H9 (cell line): ENCODE results near the gene AP2A1. TPM values are rescaled to one million over a fixed set of nuclear protein-coding genes. Genes with fewer than 3 reads are reported as not detected.

ENCODE experiments used
- DNase-seq: peaks from one replicate; pipeline ENCODE4 v3.0.0-alpha.2; 2017
- H2AFZ ChIP-seq: one replicate; pipeline ENCODE4 v1.6.1; 2013; ENCODE audit warnings: mild to moderate bottlenecking, low read length, control low read depth, moderate library complexity
- H2AK5ac ChIP-seq: 2 replicates; pipeline ENCODE4 v1.6.1; 2013; ENCODE audit warnings: low read length, control low read depth, mixed read lengths; ENCODE audit not compliant: insufficient read length
- H2BK120ac ChIP-seq: one replicate; pipeline ENCODE4 v1.6.1; 2013; ENCODE audit warnings: low read depth, mild to moderate bottlenecking, low read length, control low read depth, inconsistent platforms; ENCODE audit not compliant: poor library complexity, severe bottlenecking
- H2BK12ac ChIP-seq: 2 replicates; pipeline ENCODE4 v1.6.1; 2013; ENCODE audit warnings: low read length, control low read depth, mixed read lengths, low read depth; ENCODE audit not compliant: insufficient read length
- H2BK15ac ChIP-seq: 2 replicates; pipeline ENCODE4 v1.6.1; 2013; ENCODE audit warnings: low read depth, low read length, control low read depth
- H2BK20ac ChIP-seq: one replicate; pipeline ENCODE4 v1.6.1; 2013; ENCODE audit warnings: low read depth, mild to moderate bottlenecking, low read length, control low read depth, inconsistent platforms; ENCODE audit not compliant: poor library complexity, severe bottlenecking
- H2BK5ac ChIP-seq: 2 replicates; pipeline ENCODE4 v1.6.1; 2013; ENCODE audit warnings: low read length, control low read depth, mixed read lengths; ENCODE audit not compliant: insufficient read length
- H3K14ac ChIP-seq: 2 replicates; pipeline ENCODE4 v1.6.1; 2013; ENCODE audit warnings: low read length, control low read depth; ENCODE audit not compliant: insufficient read depth
- H3K18ac ChIP-seq: 2 replicates; pipeline ENCODE4 v1.6.1; 2013; ENCODE audit warnings: low read depth, mild to moderate bottlenecking, mixed read lengths, low read length, control low read depth; ENCODE audit not compliant: insufficient read length
- H3K23ac ChIP-seq: 2 replicates; pipeline ENCODE4 v1.6.1; 2013; ENCODE audit warnings: low read length, control low read depth, mixed read lengths, low read depth; ENCODE audit not compliant: insufficient read length
- H3K23me2 ChIP-seq: 2 replicates; pipeline ENCODE4 v1.6.1; 2013; ENCODE audit warnings: low read depth, mild to moderate bottlenecking, mixed read lengths, low read length, control low read depth; ENCODE audit not compliant: insufficient read length, poor library complexity, severe bottlenecking
- H3K27ac ChIP-seq: 2 replicates; pipeline ENCODE4 v1.5.1; 2013; ENCODE audit warnings: low read length, control low read depth, mixed read lengths, low read depth; ENCODE audit not compliant: insufficient read length
- H3K27me3 ChIP-seq: 2 replicates; pipeline ENCODE4 v1.6.1; 2013; ENCODE audit warnings: low read length, control low read depth, inconsistent platforms; ENCODE audit not compliant: insufficient read depth
- H3K4ac ChIP-seq: 2 replicates; pipeline ENCODE4 v1.6.1; 2013; ENCODE audit warnings: low read depth, mild to moderate bottlenecking, control low read depth, inconsistent platforms, low read length, moderate library complexity
- H3K4me1 ChIP-seq: 2 replicates; pipeline ENCODE4 v1.6.1; 2013; ENCODE audit warnings: low read length, control low read depth, inconsistent platforms; ENCODE audit not compliant: insufficient read depth
- H3K4me2 ChIP-seq: 2 replicates; pipeline ENCODE4 v1.6.1; 2013; ENCODE audit warnings: low read length, control low read depth, mixed read lengths; ENCODE audit not compliant: insufficient read length, insufficient read depth
- H3K56ac ChIP-seq: 2 replicates; pipeline ENCODE4 v1.6.1; 2013; ENCODE audit warnings: low read depth, mild to moderate bottlenecking, mixed read lengths, low read length, control low read depth; ENCODE audit not compliant: insufficient read length
- H3K79me1 ChIP-seq: 2 replicates; pipeline ENCODE4 v1.6.1; 2013; ENCODE audit warnings: low read depth, mild to moderate bottlenecking, moderate library complexity, low read length, control low read depth, inconsistent platforms; ENCODE audit not compliant: insufficient read depth, poor library complexity, severe bottlenecking
- H3K79me2 ChIP-seq: 2 replicates; pipeline ENCODE4 v1.6.1; 2013; ENCODE audit warnings: low read length, control low read depth, inconsistent platforms; ENCODE audit not compliant: insufficient read depth
- H3K9ac ChIP-seq: 2 replicates; pipeline ENCODE4 v1.6.1; 2013; ENCODE audit warnings: low read length, control low read depth, mixed read lengths; ENCODE audit not compliant: insufficient read length; ENCODE audit errors: extremely low read depth
- H3K9me3 ChIP-seq: one replicate; pipeline ENCODE4 v1.6.1; 2013; ENCODE audit warnings: low read depth, low read length, inconsistent platforms; ENCODE audit not compliant: control insufficient read depth
- H3T11ph ChIP-seq: one replicate; pipeline ENCODE4 v1.6.1; 2013; ENCODE audit warnings: mild to moderate bottlenecking, low read length, control low read depth, inconsistent platforms
- H4K20me1 ChIP-seq: one replicate; pipeline ENCODE4 v1.6.1; 2013; ENCODE audit not compliant: control insufficient read depth, insufficient read length, insufficient read depth
- H4K5ac ChIP-seq: 2 replicates; pipeline ENCODE4 v1.6.1; 2013; ENCODE audit warnings: low read depth, mild to moderate bottlenecking, mixed read lengths, low read length, control low read depth; ENCODE audit not compliant: insufficient read length
- H4K8ac ChIP-seq: replicated peaks from 2 replicates; pipeline ENCODE4 v1.6.1; 2013; ENCODE audit warnings: low read length, control low read depth, mixed read lengths, low read depth; ENCODE audit not compliant: insufficient read length
- H4K91ac ChIP-seq: 2 replicates; pipeline ENCODE4 v1.6.1; 2013; ENCODE audit warnings: low read depth, mild to moderate bottlenecking, moderate library complexity, mixed read lengths, low read length, control low read depth; ENCODE audit not compliant: insufficient read length
- H3K27ac Mint-ChIP-seq, 3 experiments: 2 replicates in 2 of 3; 3 replicates in 1 of 3; pipeline ENCODE4 v1.8.0; 2020 to 2021; ENCODE audit warnings: mixed read lengths in 3 of 3, mild to moderate bottlenecking in 1 of 3, moderate library complexity in 1 of 3
- H3K27me3 Mint-ChIP-seq: 2 replicates; pipeline ENCODE4 v1.8.0; 2021; ENCODE audit warnings: low read depth, mild to moderate bottlenecking, moderate library complexity, mixed read lengths
- H3K36me3 Mint-ChIP-seq, 3 experiments: 2 replicates in 2 of 3; 3 replicates in 1 of 3; pipeline ENCODE4 v1.8.0; 2020 to 2021; ENCODE audit warnings: low read depth in 3 of 3, mixed read lengths in 3 of 3; ENCODE audit not compliant: insufficient read depth in 1 of 3
- H3K4me1 Mint-ChIP-seq, 2 experiments: 2 replicates each; pipeline ENCODE4 v1.8.0; 2020; ENCODE audit warnings: mixed read lengths in 2 of 2
- H3K4me3 Mint-ChIP-seq, 2 experiments: 2 replicates in 1 of 2; 3 replicates in 1 of 2; pipeline ENCODE4 v1.8.0; 2020 to 2021; ENCODE audit warnings: mild to moderate bottlenecking in 2 of 2, mixed read lengths in 2 of 2, moderate library complexity in 1 of 2
- H3K9me3 Mint-ChIP-seq, 2 experiments: 2 replicates in 1 of 2; 3 replicates in 1 of 2; pipeline ENCODE4 v1.8.0; 2020; ENCODE audit warnings: mild to moderate bottlenecking in 2 of 2, mixed read lengths in 2 of 2, moderate library complexity in 1 of 2
- CTCF ChIP-seq: fragments of 200-600 bp; sonication (generic); conservative IDR thresholded peaks from 3 replicates; pipeline ENCODE4 v1.8.0; 2021; ENCODE audit warnings: antibody characterized with exemption, mild to moderate bottlenecking
- WGBS: extraction: QIAGEN DNeasy Blood & Tissue Kit; methylation state at CpG from one replicate; pipeline ENCODE4 v1.1.7; 2013; ENCODE audit warnings: missing lambda C conversion rate, low lambda C conversion rate, mixed read lengths; ENCODE audit not compliant: insufficient read length; ENCODE audit errors: extremely low coverage; 5-methylcytosine and 5-hydroxymethylcytosine counted together
- total RNA-seq: library from RNA; stranded (reverse); gene quantifications from 2 replicates; pipeline ENCODE4 v1.2.1, GENCODE V29; 2021

Gene AP2A1
- total RNA-seq, 1 experiment from 2014 or later, result 108 TPM

GRCh38 chr19:49855277-49855675 is 88.5 kb downstream of the AP2A1 start:
- H3K4ac ChIP-seq, result no peak overlapping the region
- no peak overlapping the region for H3K14ac ChIP-seq
- H4K8ac ChIP-seq, result no peak overlapping the region
- WGBS, result no CpG with 5 or more reads among the region's 12 CpGs
- H3K4me2 ChIP-seq, result no peak overlapping the region
- no peak overlapping the region for H2AFZ ChIP-seq
- no peaks in the 10 kb centered on the region for H3K27me3 ChIP-seq
- H3K79me1 ChIP-seq, result peaks cover 11% of the 10 kb centered on the region
- no peak overlapping the region for H3K9ac ChIP-seq
- H3T11ph ChIP-seq, result no peak overlapping the region
- no peak overlapping the region for H2BK12ac ChIP-seq
- Mint-ChIP-seq H3K36me3 (peaks cover 22 to 63% (median 60%) of the 10 kb centered on the region in 3 experiments), H3K9me3 (no peaks in the 10 kb centered on the region; a peak in 1 of 5 replicates), H3K27ac (peak overlapping the region in 1 of 3 experiments; percentile 89; a peak in 3 of 7 replicates), H3K4me3 (peak overlapping the region in 1 of 2 experiments; percentile 44; a peak in 2 of 5 replicates), H3K4me1 (peaks cover 16 to 18% of the 10 kb centered on the region in 2 experiments), H3K27me3 (peaks cover 2% of the 10 kb centered on the region; the same call in 1 of the 2 replicates)
- H3K79me2 ChIP-seq, result peaks cover 9% of the 10 kb centered on the region; the same call in 1 of the 2 replicates
- TF ChIP-seq CTCF, result no peak
- no peak overlapping the region for H4K5ac ChIP-seq
- no peak overlapping the region for H3K18ac ChIP-seq
- H3K9me3 ChIP-seq, result no peaks in the 10 kb centered on the region
- no peak overlapping the region for H2AK5ac ChIP-seq
- no peak overlapping the region for H3K27ac ChIP-seq
- no peak for DNase-seq
- no peaks in the 10 kb centered on the region for H3K4me1 ChIP-seq
- H3K23ac ChIP-seq, result no peak overlapping the region
- no peak overlapping the region for H2BK120ac ChIP-seq
- no peak overlapping the region for H2BK20ac ChIP-seq
- no peak overlapping the region for H2BK5ac ChIP-seq
- no peak overlapping the region for H4K91ac ChIP-seq
- H3K23me2 ChIP-seq, result peaks cover 8% of the 10 kb centered on the region
- H3K56ac ChIP-seq, result no peak overlapping the region
- H4K20me1 ChIP-seq, result peaks cover 6% of the 10 kb centered on the region
- no peak overlapping the region for H2BK15ac ChIP-seq
